Upper lobe of left lung (tissue), 4 donors: ENCODE data around the gene CEP72.

ENCODE experiments used
- CTCF ChIP-seq, 6 experiments: fragments of 450-650 bp in 4 of 6; fragments of 200-600 bp in 2 of 6; sonication (generic) in 2 of 6; IDR thresholded peaks; one replicate each; pipeline ENCODE4 v1.5.1; 2016 to 2019; ENCODE audit warnings: antibody characterized with exemption in 6 of 6
- EP300 ChIP-seq, 4 donors: sonication (generic); formaldehyde crosslinking; IDR thresholded peaks; one replicate each; pipeline ENCODE4 v1.5.1; 2017; ENCODE audit warnings: antibody characterized with exemption in 4 of 4, control low read depth in 2 of 4
- POLR2A ChIP-seq, 4 donors: fragments of 450-650 bp; IDR thresholded peaks; one replicate each; pipeline ENCODE4 v1.5.1; 2016 to 2017; ENCODE audit warnings: antibody characterized with exemption in 4 of 4, mild to moderate bottlenecking in 2 of 4
- POLR2AphosphoS5 ChIP-seq, 2 donors: sonication (generic); formaldehyde crosslinking; IDR thresholded peaks; one replicate each; pipeline ENCODE4 v1.5.1; 2017; ENCODE audit warnings: antibody characterized with exemption in 2 of 2

- no peak for TF ChIP-seq EP300 (IDR thresholded peaks at IDR 0.05)
- no peak for TF ChIP-seq CTCF (IDR thresholded peaks at IDR 0.05)
- TF ChIP-seq POLR2AphosphoS5 (IDR thresholded peaks at IDR 0.05), result no peak
- TF ChIP-seq POLR2A (IDR thresholded peaks at IDR 0.05), result no peak
Observed at GRCh38 chr5:620586-621180, 8.5 kb downstream of the CEP72 start.
